ENCODE data around the gene CCR3. TPM values are rescaled to one million over a fixed set of nuclear protein-coding genes. Genes with fewer than 3 reads are reported as not detected.

The CCR3 gene
- total RNA-seq, 1 donor from 2014 or later: not detected

DNA sequence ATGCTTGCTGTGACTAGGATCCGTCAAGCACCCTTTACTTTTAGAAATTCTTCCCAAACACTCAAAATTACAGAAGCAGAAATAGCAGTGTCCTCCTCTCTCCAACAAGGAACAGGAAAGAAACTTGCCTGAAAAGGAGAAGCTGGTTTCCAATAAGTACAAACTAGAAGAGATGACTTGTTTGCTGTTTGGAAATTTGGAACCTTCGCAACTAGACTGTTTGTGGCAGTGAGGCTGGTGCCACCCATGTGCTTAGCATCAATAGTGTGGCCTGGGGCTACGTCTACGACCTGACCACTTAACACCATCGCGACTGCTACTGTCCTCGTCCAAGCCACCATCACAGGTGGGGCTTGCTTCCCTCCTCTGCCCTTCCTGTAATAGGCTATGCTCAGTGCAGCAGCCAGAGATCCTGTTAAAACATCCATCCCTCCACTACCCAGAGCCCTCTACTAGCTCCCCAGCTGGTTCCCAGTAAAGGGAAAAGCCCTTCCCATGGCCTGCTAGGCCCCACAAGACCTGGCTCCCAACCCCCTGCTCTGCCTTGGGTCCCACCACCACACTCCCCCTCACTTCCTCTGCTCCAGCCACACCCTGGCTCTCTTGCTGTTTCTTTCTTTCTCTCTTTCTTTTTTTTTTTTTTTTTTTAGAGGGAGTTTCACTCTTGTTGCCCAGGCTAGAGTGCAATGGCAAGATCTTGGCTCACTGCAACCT is 59.0 kb downstream of the CCR3 start:
- H3K4me3 ChIP-seq (ENCODE audit: low read depth, low read length): no peak overlapping the region
- no peaks in the 10 kb centered on the region for H3K36me3 ChIP-seq (ENCODE audit: control insufficient read depth, insufficient read depth, low read length)
- DNase-seq (ENCODE audit: low read depth): no peak
- H3K27me3 ChIP-seq (ENCODE audit: control insufficient read depth, insufficient read depth, low read length): peaks cover 4% of the 10 kb centered on the region
- no peak for TF ChIP-seq CTCF (IDR thresholded peaks at IDR 0.05; ENCODE audit: insufficient read depth, low read length, poor library complexity, severe bottlenecking)

DNA sequence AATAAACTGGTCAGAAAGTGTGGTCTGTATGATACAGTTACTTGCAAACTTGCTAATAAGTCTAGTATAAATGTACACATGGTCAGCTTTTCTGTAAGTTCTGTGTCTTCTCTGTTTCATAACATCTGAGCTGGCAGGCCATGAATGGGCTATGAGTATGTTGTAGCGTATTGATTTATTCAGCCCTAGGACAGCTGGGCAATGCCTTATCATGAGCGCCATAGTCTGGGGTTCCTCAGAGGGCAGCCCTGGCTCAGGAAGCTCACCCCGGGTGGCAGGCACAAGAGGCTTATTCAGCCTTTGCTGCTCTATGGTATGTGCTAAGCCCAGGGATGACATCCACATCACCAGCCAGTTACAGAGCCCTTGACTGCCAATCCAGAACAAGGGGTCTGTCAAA is 61.0 kb downstream of the CCR3 start:
- Histone ChIP-seq H3K4me3 (ENCODE audit: low read depth, low read length) (no peak overlapping the region), H3K36me3 (ENCODE audit: control insufficient read depth, insufficient read depth, low read length) (no peaks in the 10 kb centered on the region), H3K27me3 (ENCODE audit: control insufficient read depth, insufficient read depth, low read length) (peaks cover 4% of the 10 kb centered on the region)
- no peak for TF ChIP-seq CTCF (IDR thresholded peaks at IDR 0.05; ENCODE audit: insufficient read depth, low read length, poor library complexity, severe bottlenecking)
- DNase-seq (ENCODE audit: low read depth): no peak

- Histone ChIP-seq H3K27me3 (ENCODE audit: control insufficient read depth, insufficient read depth, low read length) (peaks cover 2% of the 10 kb centered on the region), H3K4me3 (ENCODE audit: low read depth, low read length) (no peak overlapping the region), H3K36me3 (ENCODE audit: control insufficient read depth, insufficient read depth, low read length) (no peaks in the 10 kb centered on the region)
- TF ChIP-seq CTCF (IDR thresholded peaks at IDR 0.05; ENCODE audit: insufficient read depth, low read length, poor library complexity, severe bottlenecking): no peak
- DNase-seq (ENCODE audit: low read depth): no peak
Observed at GRCh38 chr3:46304739-46305138, 62.5 kb downstream of the CCR3 start.

GRCh38 chr3:46312991-46313390 is 70.7 kb downstream of the CCR3 start:
- no peak overlapping the region for H3K4me3 ChIP-seq (ENCODE audit: low read depth, low read length)

GRCh38 chr3:46314517-46314916 is 72.3 kb downstream of the CCR3 start:
- no peak for TF ChIP-seq CTCF (IDR thresholded peaks at IDR 0.05; ENCODE audit: insufficient read depth, low read length, poor library complexity, severe bottlenecking)
- H3K36me3 ChIP-seq (ENCODE audit: control insufficient read depth, insufficient read depth, low read length): no peaks in the 10 kb centered on the region
- no peak for DNase-seq (ENCODE audit: low read depth)
- H3K27me3 ChIP-seq (ENCODE audit: control insufficient read depth, insufficient read depth, low read length): no peaks in the 10 kb centered on the region
- H3K4me3 ChIP-seq (ENCODE audit: low read depth, low read length): no peak overlapping the region

More at GRCh38 chr3:46312991-46313390, 70.7 kb downstream of the CCR3 start:
- TF ChIP-seq CTCF (IDR thresholded peaks at IDR 0.05; ENCODE audit: insufficient read depth, low read length, poor library complexity, severe bottlenecking): no peak
- no peak for DNase-seq (ENCODE audit: low read depth)
- no peaks in the 10 kb centered on the region for H3K36me3 ChIP-seq (ENCODE audit: control insufficient read depth, insufficient read depth, low read length)
- H3K27me3 ChIP-seq (ENCODE audit: control insufficient read depth, insufficient read depth, low read length): no peaks in the 10 kb centered on the region

- no peak for DNase-seq (ENCODE audit: low read depth)
- Histone ChIP-seq H3K4me3 (ENCODE audit: low read depth, low read length) (no peak overlapping the region), H3K27me3 (ENCODE audit: control insufficient read depth, insufficient read depth, low read length) (no peaks in the 10 kb centered on the region), H3K36me3 (ENCODE audit: control insufficient read depth, insufficient read depth, low read length) (no peaks in the 10 kb centered on the region)
- no peak for TF ChIP-seq CTCF (IDR thresholded peaks at IDR 0.05; ENCODE audit: insufficient read depth, low read length, poor library complexity, severe bottlenecking)
Observed at GRCh38 chr3:46316206-46316605, 73.9 kb downstream of the CCR3 start.
